Suprapubic skin (tissue), 4 donors: ENCODE results near the gene RASA3. TPM values are rescaled to one million over a fixed set of nuclear protein-coding genes. Genes with fewer than 3 reads are reported as not detected.

Source experiments
- DNase-seq, 2 donors: peaks; one replicate each; pipeline ENCODE4 v3.0.0-alpha.2; 2019; ENCODE audit warnings: low spot score in 2 of 2
- H3K27ac ChIP-seq: fragments of 200-600 bp; sonication (generic); one replicate; pipeline ENCODE4 v1.5.1; 2019
- H3K27me3 ChIP-seq: fragments of 200-600 bp; sonication (generic); one replicate; pipeline ENCODE4 v1.5.1; 2019
- H3K36me3 ChIP-seq: fragments of 200-600 bp; sonication (generic); one replicate; pipeline ENCODE4 v1.5.1; 2019
- H3K4me1 ChIP-seq: fragments of 200-600 bp; sonication (generic); one replicate; pipeline ENCODE4 v1.5.1; 2019
- H3K4me3 ChIP-seq: fragments of 200-600 bp; sonication (generic); one replicate; pipeline ENCODE4 v1.5.1; 2019; ENCODE audit warnings: mild to moderate bottlenecking
- H3K9me3 ChIP-seq: fragments of 200-600 bp; sonication (generic); one replicate; pipeline ENCODE4 v1.5.1; 2019
- CTCF ChIP-seq, 2 donors: fragments of 200-600 bp in 1 of 2; fragments of 450-650 bp in 1 of 2; sonication (generic) in 1 of 2; IDR thresholded peaks; one replicate each; pipeline ENCODE4 v1.5.1; 2016 to 2019; ENCODE audit warnings: antibody characterized with exemption in 2 of 2, mild to moderate bottlenecking in 1 of 2, moderate library complexity in 1 of 2
- EP300 ChIP-seq: sonication (generic); formaldehyde crosslinking; IDR thresholded peaks from one replicate; pipeline ENCODE4 v1.6.1; 2017; ENCODE audit warnings: antibody characterized with exemption
- POLR2A ChIP-seq, 2 donors: fragments of 450-650 bp; IDR thresholded peaks; one replicate each; pipeline ENCODE4 v1.6.1; 2017; ENCODE audit warnings: antibody characterized with exemption in 2 of 2, mild to moderate bottlenecking in 2 of 2, moderate library complexity in 2 of 2
- POLR2AphosphoS5 ChIP-seq, 3 donors: sonication (generic); formaldehyde crosslinking; IDR thresholded peaks; one replicate each; pipeline ENCODE4 v1.6.1; 2017; ENCODE audit warnings: antibody characterized with exemption in 3 of 3
- WGBS: methylation state at CpG from one replicate; pipeline ENCODE4 v1.1.5; 2018; 5-methylcytosine and 5-hydroxymethylcytosine counted together
- total RNA-seq, 4 donors: library from RNA; depleted of rRNA; stranded (reverse); fragments of >200 nt; gene quantifications; one replicate each; pipeline ENCODE4 v1.1.0, GENCODE V29; 2016

RASA3 gene
- total RNA-seq, 4 donors from 2014 or later, result 15.3 to 37.1 (median 16.4) TPM

- TF ChIP-seq CTCF (IDR thresholded peaks at IDR 0.05) (no peak), POLR2A (IDR thresholded peaks at IDR 0.05) (no peak), POLR2AphosphoS5 (IDR thresholded peaks at IDR 0.05) (no peak), EP300 (no peak)
- Histone ChIP-seq H3K4me1 (peaks cover 11% of the 10 kb centered on the region), H3K36me3 (no peaks in the 10 kb centered on the region), H3K27me3 (no peaks in the 10 kb centered on the region), H3K9me3 (no peaks in the 10 kb centered on the region), H3K4me3 (no peak overlapping the region), H3K27ac (no peak overlapping the region)
- no peak for DNase-seq
- WGBS, result 88% methylated on average over 9 of the region's 18 CpGs
Measured at GRCh38 chr13:113952983-113953520, 179.4 kb downstream of the RASA3 start.

GRCh38 chr13:113952151-113952982 is 180.1 kb downstream of the RASA3 start:
- WGBS, result 90% methylated on average over 19 of the region's 42 CpGs
- H3K27ac ChIP-seq, result no peak overlapping the region
- no peaks in the 10 kb centered on the region for H3K9me3 ChIP-seq
- H3K27me3 ChIP-seq, result no peaks in the 10 kb centered on the region
- peaks cover 16% of the 10 kb centered on the region for H3K4me1 ChIP-seq
- H3K36me3 ChIP-seq, result no peaks in the 10 kb centered on the region
- no peak overlapping the region for H3K4me3 ChIP-seq
- DNase-seq, result peak in 1 of 2 donors; percentile 64
- TF ChIP-seq POLR2A (IDR thresholded peaks at IDR 0.05) (no peak), CTCF (IDR thresholded peaks at IDR 0.05) (no peak), POLR2AphosphoS5 (IDR thresholded peaks at IDR 0.05) (no peak), EP300 (no peak)

GRCh38 chr13:113951246-113951999 is 181.0 kb downstream of the RASA3 start:
- DNase-seq, result peak; percentile 90 to 93
- TF ChIP-seq CTCF (IDR thresholded peaks at IDR 0.05) (peak; percentile 79 to 86), POLR2A (IDR thresholded peaks at IDR 0.05) (no peak), EP300 (no peak)
- Histone ChIP-seq H3K36me3 (no peaks in the 10 kb centered on the region), H3K4me1 (peaks cover 24% of the 10 kb centered on the region), H3K4me3 (no peak overlapping the region), H3K27ac (no peak overlapping the region), H3K9me3 (no peaks in the 10 kb centered on the region), H3K27me3 (no peaks in the 10 kb centered on the region)
- 64% methylated on average over 24 of the region's 42 CpGs for WGBS

- no peaks in the 10 kb centered on the region for H3K36me3 ChIP-seq
- no peak overlapping the region for H3K4me3 ChIP-seq
- no peaks in the 10 kb centered on the region for H3K27me3 ChIP-seq
- H3K9me3 ChIP-seq, result no peaks in the 10 kb centered on the region
- 43% methylated on average over 4 of the region's 24 CpGs for WGBS
- H3K4me1 ChIP-seq, result peaks cover 24% of the 10 kb centered on the region
- H3K27ac ChIP-seq, result no peak overlapping the region
- no peak for TF ChIP-seq POLR2A (IDR thresholded peaks at IDR 0.05)
- TF ChIP-seq POLR2AphosphoS5 (IDR thresholded peaks at IDR 0.05), result no peak
- no peak for TF ChIP-seq CTCF (IDR thresholded peaks at IDR 0.05)
- TF ChIP-seq EP300, result no peak
- peak in 1 of 2 donors; percentile 63 for DNase-seq
Measured at GRCh38 chr13:113950451-113951245, 181.8 kb downstream of the RASA3 start.
